BLaER1 (cell line): ENCODE data around the gene RAB34.

Source experiments
- H3K27ac ChIP-seq: shearing (Covaris generic); formaldehyde crosslinking; 2 replicates; pipeline ENCODE4 v1.8.1; 2022
- H3K27me3 ChIP-seq: shearing (Covaris generic); formaldehyde crosslinking; 2 replicates; pipeline ENCODE4 v1.8.1; 2022
- H3K36me3 ChIP-seq: shearing (Covaris generic); formaldehyde crosslinking; 2 replicates; pipeline ENCODE4 v1.8.1; 2022
- H3K4me1 ChIP-seq: shearing (Covaris generic); formaldehyde crosslinking; 2 replicates; pipeline ENCODE4 v1.8.1; 2022
- H3K4me2 ChIP-seq: shearing (Covaris generic); formaldehyde crosslinking; 2 replicates; pipeline ENCODE4 v1.8.1; 2022
- H3K4me3 ChIP-seq: shearing (Covaris generic); formaldehyde crosslinking; 2 replicates; pipeline ENCODE4 v1.8.1; 2022
- H3K9ac ChIP-seq: shearing (Covaris generic); formaldehyde crosslinking; 2 replicates; pipeline ENCODE4 v1.8.1; 2022
- H3K9me3 ChIP-seq: shearing (Covaris generic); formaldehyde crosslinking; 2 replicates; pipeline ENCODE4 v1.8.1; 2022
- H4K20me1 ChIP-seq: shearing (Covaris generic); formaldehyde crosslinking; 2 replicates; pipeline ENCODE4 v1.8.1; 2022
- Cebpa-rat ChIP-seq: shearing (Covaris generic); IDR thresholded peaks from 2 replicates; pipeline ENCODE4 v1.8.1; 2022

The RAB34 gene

GRCh38 chr17:28686296-28686695 is 31.4 kb downstream of the RAB34 start:
- no peak overlapping the region for H3K4me3 ChIP-seq
- no peak overlapping the region for H3K4me2 ChIP-seq
- H3K36me3 ChIP-seq: peaks cover 100% of the 10 kb centered on the region
- TF ChIP-seq Cebpa-rat: no peak
- peaks cover 26% of the 10 kb centered on the region; the same call in 1 of the 2 replicates for H4K20me1 ChIP-seq
- H3K9ac ChIP-seq: no peak overlapping the region
- no peaks in the 10 kb centered on the region for H3K27me3 ChIP-seq
- H3K9me3 ChIP-seq: no peaks in the 10 kb centered on the region
- H3K27ac ChIP-seq: no peak overlapping the region
- H3K4me1 ChIP-seq: peaks cover 13% of the 10 kb centered on the region

- no peak for TF ChIP-seq Cebpa-rat
- H4K20me1 ChIP-seq: peaks cover 26% of the 10 kb centered on the region; the same call in 1 of the 2 replicates
- H3K36me3 ChIP-seq: peaks cover 100% of the 10 kb centered on the region
- no peaks in the 10 kb centered on the region for H3K9me3 ChIP-seq
- no peak overlapping the region for H3K4me3 ChIP-seq
- peaks cover 13% of the 10 kb centered on the region for H3K4me1 ChIP-seq
- H3K4me2 ChIP-seq: no peak overlapping the region
- H3K27me3 ChIP-seq: no peaks in the 10 kb centered on the region
- no peak overlapping the region for H3K27ac ChIP-seq
- 0 out of 2 replicates have a peak overlapping the region, but pooled peaks have one; percentile 11 for H3K9ac ChIP-seq
These were observed 32.3 kb downstream of the RAB34 start for GRCh38 chr17:28685366-28685765.

DNA sequence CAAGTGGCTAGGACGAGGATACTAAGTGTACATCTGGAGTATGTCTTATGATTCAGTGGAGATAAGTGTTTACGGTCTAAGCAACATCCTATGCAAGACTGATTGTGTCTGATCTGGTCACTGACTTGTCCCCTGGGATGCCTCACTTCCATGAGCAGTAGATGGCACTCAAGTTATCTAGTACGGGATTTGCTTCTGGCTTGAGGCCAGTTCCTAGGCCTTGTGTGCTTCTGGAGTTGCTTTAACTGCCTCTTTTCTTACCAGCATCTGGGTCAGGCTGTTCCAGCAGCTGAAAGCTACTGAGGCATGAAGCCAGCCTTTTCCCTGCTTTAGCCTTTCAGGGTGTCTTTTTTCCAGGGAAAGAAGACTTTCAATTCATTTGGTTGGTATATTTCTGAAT is 32.7 kb downstream of the RAB34 start:
- Histone ChIP-seq H4K20me1 (peaks cover 26% of the 10 kb centered on the region; the same call in 1 of the 2 replicates), H3K9ac (peak overlapping the region; percentile 11; the same call in 1 of the 2 replicates), H3K4me1 (peaks cover 13% of the 10 kb centered on the region), H3K4me2 (0 out of 2 replicates have a peak overlapping the region, but pooled peaks have one; percentile 7), H3K4me3 (no peak overlapping the region), H3K9me3 (no peaks in the 10 kb centered on the region), H3K27ac (no peak overlapping the region), H3K27me3 (no peaks in the 10 kb centered on the region), H3K36me3 (peaks cover 100% of the 10 kb centered on the region)
- TF ChIP-seq Cebpa-rat: no peak

DNA sequence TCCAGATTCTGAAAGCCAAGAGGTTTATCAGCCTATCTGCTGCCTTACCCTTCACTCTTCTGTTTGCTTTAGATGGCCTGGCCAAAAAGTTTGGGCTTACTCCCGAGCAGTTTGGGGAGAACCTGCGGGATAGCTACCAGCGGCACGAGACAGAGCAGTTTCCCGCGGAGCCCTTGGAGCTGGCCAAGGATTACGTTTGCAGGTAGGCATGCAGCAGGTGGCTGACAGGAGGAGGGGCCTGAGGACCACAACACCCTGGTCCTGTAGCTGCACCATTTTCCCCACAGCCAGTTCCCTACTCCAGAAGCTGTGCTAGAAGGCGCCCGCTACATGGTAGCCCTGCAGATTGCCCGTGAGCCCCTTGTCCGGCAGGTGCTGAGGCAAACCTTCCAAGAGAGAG is 35.0 kb downstream of the RAB34 start:
- Histone ChIP-seq H4K20me1 (peaks cover 26% of the 10 kb centered on the region; the same call in 1 of the 2 replicates), H3K4me3 (no peak overlapping the region), H3K36me3 (peaks cover 100% of the 10 kb centered on the region), H3K4me2 (no peak overlapping the region), H3K27ac (no peak overlapping the region), H3K9ac (no peak overlapping the region), H3K9me3 (no peaks in the 10 kb centered on the region), H3K4me1 (peaks cover 13% of the 10 kb centered on the region), H3K27me3 (no peaks in the 10 kb centered on the region)
- no peak for TF ChIP-seq Cebpa-rat

GRCh38 chr17:28675980-28676379 is 41.7 kb downstream of the RAB34 start:
- H3K4me3 ChIP-seq: no peak overlapping the region
- no peaks in the 10 kb centered on the region for H3K4me1 ChIP-seq
- no peak for TF ChIP-seq Cebpa-rat
- peaks cover 16% of the 10 kb centered on the region for H4K20me1 ChIP-seq
- H3K27me3 ChIP-seq: no peaks in the 10 kb centered on the region
- H3K9me3 ChIP-seq: no peaks in the 10 kb centered on the region
- H3K36me3 ChIP-seq: peaks cover 100% of the 10 kb centered on the region
- H3K4me2 ChIP-seq: no peak overlapping the region
- no peak overlapping the region for H3K9ac ChIP-seq
- H3K27ac ChIP-seq: no peak overlapping the region

DNA sequence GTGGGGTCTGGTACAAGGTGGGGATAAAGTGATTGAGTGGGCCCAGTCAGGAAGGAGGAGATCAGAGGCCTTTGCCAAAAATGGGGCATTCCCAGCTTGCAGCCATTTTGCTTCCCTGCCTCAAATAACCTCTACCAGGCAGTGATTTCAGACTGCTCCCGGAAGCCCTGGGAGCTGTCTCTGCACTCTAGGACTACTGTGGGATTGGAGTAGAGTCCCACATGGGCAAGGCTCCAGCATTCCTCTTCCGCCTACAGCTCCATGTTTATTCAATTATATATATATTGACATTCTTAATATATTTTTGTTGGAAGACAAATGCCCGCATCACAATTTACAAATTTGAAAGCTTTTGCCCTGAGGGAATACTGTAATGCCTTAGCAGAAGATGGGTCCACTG is 42.2 kb downstream of the RAB34 start:
- Histone ChIP-seq H3K36me3 (peaks cover 100% of the 10 kb centered on the region), H4K20me1 (peaks cover 21% of the 10 kb centered on the region), H3K9me3 (no peaks in the 10 kb centered on the region), H3K4me1 (no peaks in the 10 kb centered on the region), H3K9ac (no peak overlapping the region), H3K4me3 (no peak overlapping the region), H3K27ac (no peak overlapping the region), H3K27me3 (no peaks in the 10 kb centered on the region), H3K4me2 (no peak overlapping the region)
- no peak for TF ChIP-seq Cebpa-rat

DNA sequence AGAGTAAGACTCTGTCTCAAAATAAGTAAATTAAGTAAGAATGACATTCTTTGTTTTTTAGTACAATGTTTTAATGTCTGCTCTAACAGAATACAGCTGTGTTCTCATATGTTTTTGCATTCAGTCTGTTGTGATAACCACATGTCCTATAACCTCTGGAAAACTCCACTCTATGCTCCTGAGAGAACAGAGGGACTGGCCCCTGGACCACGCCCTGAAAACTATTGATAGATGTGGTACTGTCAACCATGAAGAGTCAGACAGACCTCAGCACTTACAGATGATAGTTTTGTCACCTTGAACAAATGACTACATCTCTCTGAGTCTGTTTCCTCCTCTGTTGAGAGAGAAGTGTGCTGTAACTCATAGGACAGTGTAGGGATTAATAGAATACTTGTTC is 47.8 kb downstream of the RAB34 start:
- no peak for TF ChIP-seq Cebpa-rat
- peaks cover 74% of the 10 kb centered on the region for H4K20me1 ChIP-seq
- no peak overlapping the region for H3K4me3 ChIP-seq
- no peak overlapping the region for H3K27ac ChIP-seq
- peaks cover 87% of the 10 kb centered on the region for H3K36me3 ChIP-seq
- no peak overlapping the region for H3K4me2 ChIP-seq
- no peaks in the 10 kb centered on the region for H3K9me3 ChIP-seq
- H3K27me3 ChIP-seq: no peaks in the 10 kb centered on the region
- H3K4me1 ChIP-seq: peaks cover 5% of the 10 kb centered on the region; the same call in 1 of the 2 replicates
- H3K9ac ChIP-seq: no peak overlapping the region

DNA sequence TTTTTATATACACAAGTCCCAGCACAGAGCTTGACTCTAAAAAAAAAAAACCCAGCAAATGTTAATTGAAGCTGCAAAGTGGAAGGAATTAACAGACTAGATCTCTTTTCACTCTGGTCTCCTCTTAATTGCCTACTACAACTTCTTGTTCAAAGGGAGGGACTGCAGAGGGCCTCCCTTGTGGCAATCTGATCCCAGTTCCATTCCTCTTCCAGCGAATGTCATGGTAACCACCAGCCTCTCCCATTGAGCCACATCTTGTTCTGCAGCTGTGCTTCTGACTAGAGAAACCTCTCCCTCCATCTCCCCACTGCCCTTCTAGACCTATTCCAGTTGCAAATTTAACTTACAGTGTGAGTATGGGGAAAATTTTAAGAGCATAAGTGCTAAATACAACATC is 49.8 kb downstream of the RAB34 start:
- Histone ChIP-seq H3K4me1 (peaks cover 25% of the 10 kb centered on the region), H4K20me1 (peaks cover 94% of the 10 kb centered on the region), H3K4me3 (no peak overlapping the region), H3K27ac (no peak overlapping the region), H3K27me3 (no peaks in the 10 kb centered on the region), H3K9ac (no peak overlapping the region), H3K36me3 (peaks cover 73% of the 10 kb centered on the region), H3K9me3 (no peaks in the 10 kb centered on the region), H3K4me2 (no peak overlapping the region)
- TF ChIP-seq Cebpa-rat: no peak

DNA sequence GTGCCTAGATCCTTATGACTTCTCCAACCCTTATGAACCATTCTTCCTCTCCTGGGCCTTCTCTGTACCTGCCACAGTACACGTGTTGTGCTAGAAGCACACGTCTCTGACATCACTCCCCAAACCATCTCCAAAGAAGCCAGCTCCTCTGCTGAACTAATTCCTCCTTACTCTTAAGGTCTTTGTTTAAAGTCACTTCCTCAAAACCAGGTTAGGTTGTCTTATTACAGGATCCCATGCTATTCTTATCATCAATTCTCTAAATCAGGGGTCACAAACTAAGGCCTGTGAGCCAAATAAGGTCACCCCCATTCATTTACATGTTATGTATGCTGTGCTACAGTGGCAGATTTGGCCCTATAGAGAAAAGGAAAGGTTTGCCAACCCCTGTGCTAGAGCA is 51.7 kb downstream of the RAB34 start:
- H4K20me1 ChIP-seq: peaks cover 84% of the 10 kb centered on the region
- no peak overlapping the region for H3K9ac ChIP-seq
- H3K4me2 ChIP-seq: no peak overlapping the region
- H3K4me1 ChIP-seq: peaks cover 32% of the 10 kb centered on the region
- no peak overlapping the region for H3K27ac ChIP-seq
- no peaks in the 10 kb centered on the region for H3K27me3 ChIP-seq
- peaks cover 55% of the 10 kb centered on the region for H3K36me3 ChIP-seq
- TF ChIP-seq Cebpa-rat: no peak
- no peaks in the 10 kb centered on the region for H3K9me3 ChIP-seq
- H3K4me3 ChIP-seq: no peak overlapping the region
